IMR-90 (cell line): Measurements from ENCODE around the gene ZDHHC8. TPM values are rescaled to one million over a fixed set of nuclear protein-coding genes. Genes with fewer than 3 reads are reported as not detected.
A peak's percentile ranks its signal among the peaks of the same experiment; 100 is the strongest.

Experiments
- ATAC-seq: fragments of 200-7000 bp; cut with Tn5 transposase; 2 replicates; pipeline ENCODE4 v1.9.1; 2020; ENCODE audit warnings: low read depth, mild to moderate bottlenecking, moderate library complexity
- BruUV-seq: library from RNA; stranded (reverse); fragments of 400-500 nt; replicated peaks from 2 replicates; lab custom pipeline; 2021; lab: Mats Ljungman, UMichigan
- CTCF ChIA-PET: fragments of 300-600 bp; formaldehyde crosslinking; extraction: SDS; loops from one replicate; lab custom pipeline; 2021; ENCODE audit warnings: antibody characterized with exemption; lab: Yijun Ruan, JAX
- POLR2A ChIA-PET: fragments of 300-600 bp; sonication (Branson Sonifier 250); formaldehyde crosslinking; loops from one replicate; lab custom pipeline; 2022; ENCODE audit warnings: antibody characterized with exemption; ENCODE audit not compliant: unreplicated experiment; lab: Charles Lee
- DNase-seq: peaks from one replicate; pipeline ENCODE4 v3.0.0; 2013
- H2AFZ ChIP-seq: replicated peaks from 2 replicates; pipeline ENCODE3; 2013; ENCODE audit warnings: low read length, mild to moderate bottlenecking; ENCODE audit not compliant: poor library complexity
- H2AK5ac ChIP-seq: 2 replicates; pipeline ENCODE4 v1.6.1; 2013; ENCODE audit warnings: low read depth, low read length, inconsistent platforms
- H2AK9ac ChIP-seq: replicated peaks from 2 replicates; pipeline ENCODE3; 2013; ENCODE audit warnings: mild to moderate bottlenecking, low read depth, low read length, moderate library complexity; ENCODE audit not compliant: poor library complexity
- H2BK120ac ChIP-seq: 2 replicates; pipeline ENCODE4 v1.6.1; 2013; ENCODE audit warnings: low read depth, low read length, inconsistent platforms
- H2BK15ac ChIP-seq: 3 replicates; pipeline ENCODE4 v1.6.1; 2013; ENCODE audit warnings: low read depth, low read length, inconsistent platforms
- H2BK20ac ChIP-seq: 2 replicates; pipeline ENCODE4 v1.6.1; 2013; ENCODE audit warnings: low read depth, mild to moderate bottlenecking, inconsistent platforms, low read length, moderate library complexity
- H2BK5ac ChIP-seq: 2 replicates; pipeline ENCODE4 v1.6.1; 2013; ENCODE audit warnings: mild to moderate bottlenecking, low read depth, low read length, inconsistent platforms; ENCODE audit not compliant: poor library complexity, severe bottlenecking
- H3K14ac ChIP-seq: replicated peaks from 2 replicates; pipeline ENCODE4 v1.6.1; 2013; ENCODE audit warnings: low read depth, low read length, inconsistent platforms
- H3K18ac ChIP-seq: 2 replicates; pipeline ENCODE4 v1.6.1; 2013; ENCODE audit warnings: low read depth, low read length, control low read depth
- H3K23ac ChIP-seq: 2 replicates; pipeline ENCODE4 v1.6.1; 2013; ENCODE audit warnings: low read depth, low read length, inconsistent platforms
- H3K27ac ChIP-seq: 2 replicates; pipeline ENCODE4 v1.5.1; 2013; ENCODE audit warnings: mild to moderate bottlenecking, control low read depth, low read length; ENCODE audit not compliant: insufficient read depth
- H3K27me3 ChIP-seq: 2 replicates; pipeline ENCODE4 v1.6.1; 2013; ENCODE audit warnings: low read length; ENCODE audit not compliant: control insufficient read depth, insufficient read depth
- H3K36me3 ChIP-seq: 2 replicates; pipeline ENCODE4 v1.6.1; 2013; ENCODE audit warnings: low read length, mixed read lengths; ENCODE audit not compliant: control insufficient read depth, insufficient read depth
- H3K4ac ChIP-seq: 2 replicates; pipeline ENCODE4 v1.6.1; 2013; ENCODE audit warnings: low read depth, low read length, inconsistent platforms
- H3K4me1 ChIP-seq: 2 replicates; pipeline ENCODE4 v1.6.1; 2013; ENCODE audit warnings: low read length, mixed read lengths; ENCODE audit not compliant: control insufficient read depth, insufficient read depth
- H3K4me2 ChIP-seq: 2 replicates; pipeline ENCODE4 v1.6.1; 2013; ENCODE audit warnings: low read depth, mild to moderate bottlenecking, control low read depth, low read length, moderate library complexity
- H3K4me3 ChIP-seq: 2 replicates; pipeline ENCODE4 v1.5.1; 2013; ENCODE audit warnings: low read depth, mild to moderate bottlenecking, control low read depth, low read length, moderate library complexity; ENCODE audit not compliant: insufficient read depth
- H3K56ac ChIP-seq: 2 replicates; pipeline ENCODE4 v1.6.1; 2013; ENCODE audit warnings: low read length, inconsistent platforms; ENCODE audit not compliant: insufficient read depth; ENCODE audit errors: extremely low read depth
- H3K79me1 ChIP-seq, 2 experiments: 2 replicates each; pipeline ENCODE4 v1.6.1; 2013; ENCODE audit warnings: low read length in 2 of 2, inconsistent platforms in 1 of 2, low read depth in 1 of 2
- H3K9ac ChIP-seq: 2 replicates; pipeline ENCODE4 v1.6.1; 2013; ENCODE audit warnings: low read depth, low read length, control low read depth
- H3K9me1 ChIP-seq: 2 replicates; pipeline ENCODE4 v1.6.1; 2013; ENCODE audit warnings: low read length, inconsistent platforms; ENCODE audit not compliant: insufficient read depth
- H3K9me3 ChIP-seq: 2 replicates; pipeline ENCODE4 v1.6.1; 2013; ENCODE audit warnings: low read length; ENCODE audit not compliant: control insufficient read depth, insufficient read depth
- H4K20me1 ChIP-seq: 2 replicates; pipeline ENCODE4 v1.6.1; 2013; ENCODE audit warnings: low read length, inconsistent platforms; ENCODE audit not compliant: insufficient read depth
- H4K5ac ChIP-seq: 2 replicates; pipeline ENCODE4 v1.6.1; 2013; ENCODE audit warnings: mild to moderate bottlenecking, low read depth, low read length, control low read depth
- H4K8ac ChIP-seq, 2 experiments: 2 replicates each; pipeline ENCODE4 v1.6.1; 2013; ENCODE audit warnings: low read depth in 2 of 2, low read length in 2 of 2, control low read depth in 1 of 2, inconsistent platforms in 1 of 2
- H4K91ac ChIP-seq: 2 replicates; pipeline ENCODE4 v1.6.1; 2013; ENCODE audit warnings: low read depth, low read length, inconsistent platforms; ENCODE audit not compliant: insufficient read depth
- POLR2A ChIP-seq: IDR thresholded peaks from 2 replicates; pipeline ENCODE4 v1.6.1; 2012; ENCODE audit warnings: mild to moderate bottlenecking, low read depth, low read length
- RAD21 ChIP-seq: IDR thresholded peaks from 2 replicates; pipeline ENCODE4 v1.6.1; 2012; ENCODE audit warnings: low read length, improper control_type of control experiment
- WGBS, 2 experiments: methylation state at CpG; one replicate each; pipeline versions ENCODE4 v1.1.5 to v1.1.7; 2013; ENCODE audit warnings: missing lambda C conversion rate in 2 of 2; ENCODE audit not compliant: insufficient read length in 1 of 2; ENCODE audit errors: extremely low coverage in 2 of 2; 5-methylcytosine and 5-hydroxymethylcytosine counted together
- dilution Hi-C: fragments of 300-500 bp; cut with HindIII; formaldehyde crosslinking; loops from one replicate; pipeline ENCODE4 v1.14.3; 2018; ENCODE audit warnings: low sequenced_read_pairs; ENCODE audit not compliant: unreplicated experiment
- in situ Hi-C: fragments of 300-500 bp; cut with MboI; formaldehyde crosslinking; loops from 3 replicates; pipeline ENCODE4 v1.14.3; 2019; ENCODE audit warnings: low sequenced_read_pairs, inconsistent platforms, mixed read lengths
- intact Hi-C: fragments of 100-400 bp; cut with micrococcal nuclease; formaldehyde crosslinking; loops from 2 replicates; pipeline ENCODE4 v1.10.0; 2022
- polyA plus RNA-seq, 3 experiments: library from polyadenylated mRNA; depleted of rRNA; stranded (reverse); fragments of >200 nt; gene quantifications; 2 replicates each; pipeline ENCODE4 v1.2.3, GENCODE V29; 2012; ENCODE audit warnings: low replicate concordance in 1 of 3
- total RNA-seq: library from RNA; depleted of rRNA; stranded (reverse); fragments of >200 nt; gene quantifications from 2 replicates; pipeline ENCODE4 v1.2.3, GENCODE V29; 2012

ZDHHC8 gene
- total and polyA plus RNA-seq, 2 of the 4 experiments (the other 2 are of a cell fraction), result 2.5 to 72.6 TPM

- Histone ChIP-seq H2BK20ac (no peak overlapping the region), H4K5ac (no peak overlapping the region), H4K20me1 (peaks cover 54% of the 10 kb centered on the region), H3K9me1 (no peaks in the 10 kb centered on the region), H2BK5ac (no peak overlapping the region), H3K27ac (no peak overlapping the region), H2AK5ac (no peak overlapping the region), H2BK120ac (no peak overlapping the region), H4K8ac (no peak overlapping the region), H3K23ac (no peak overlapping the region), H3K79me1 (peaks cover 17 to 56% of the 10 kb centered on the region in 2 experiments), H3K9ac (no peak overlapping the region), H3K18ac (no peak overlapping the region), H4K91ac (no peak overlapping the region), H3K14ac (no peak overlapping the region), H2BK15ac (no peak overlapping the region), H2AFZ (peak overlapping the region; percentile 21), H2AK9ac (peak overlapping the region; percentile 53), H3K4me2 (no peak overlapping the region), H3K4me1 (no peaks in the 10 kb centered on the region), H3K56ac (no peak overlapping the region), H3K27me3 (no peaks in the 10 kb centered on the region), H3K36me3 (peaks cover 76% of the 10 kb centered on the region), H3K4ac (no peak overlapping the region), H3K4me3 (no peak overlapping the region), H3K9me3 (no peaks in the 10 kb centered on the region)
- in situ Hi-C loops, result no loop called here
- WGBS, 2 experiments, result 100% methylated on average over 4 of the region's 7 CpGs; no CpG with 5 or more reads in 1 of the 2 experiments
- intact Hi-C loops, result no loop called here
- no peak for DNase-seq
- no peak for TF ChIP-seq POLR2A
- no peak for TF ChIP-seq RAD21
- CTCF ChIA-PET, result no interaction called here
- dilution Hi-C loops, result no loop called here
- no TSS peak for BruUV-seq
- POLR2A ChIA-PET, result no interaction called here
- ATAC-seq, result no peak
These were observed 26.0 kb upstream of the ZDHHC8 start for GRCh38 chr22:20105456-20106204.
